A549 (cell line): Measurements from ENCODE around the gene RERE. TPM values are rescaled to one million over a fixed set of nuclear protein-coding genes. Genes with fewer than 3 reads are reported as not detected.

Source experiments
- ATAC-seq, 2 experiments: fragments of 200-7000 bp in 1 of 2; fragments of >200 bp in 1 of 2; cut with Nextera tagmentation in 1 of 2; cut with Tn5 transposase in 1 of 2; 3 replicates each; pipeline versions ENCODE4 v1.8.0 to v1.9.1; 2018 to 2020; ENCODE audit warnings: mild to moderate bottlenecking in 1 of 2, moderate library complexity in 1 of 2
- CTCF ChIA-PET: fragments of 300-600 bp; sonication (Branson Sonifier 250); formaldehyde crosslinking; extraction: SDS; loops from one replicate; lab custom pipeline; 2021; ENCODE audit warnings: antibody characterized with exemption, inconsistent platforms; lab: Yijun Ruan, JAX
- POLR2A ChIA-PET: fragments of 350-600 bp; formaldehyde crosslinking; extraction: SDS; loops from one replicate; lab custom pipeline; 2021; ENCODE audit warnings: antibody characterized with exemption, inconsistent platforms; lab: Yijun Ruan, JAX
- DNase-seq, 2 experiments: peaks; one replicate each; pipeline versions ENCODE4 v3.0.0 to v3.0.0-alpha.2; 2011 to 2016; ENCODE audit warnings: low read depth in 1 of 2, low spot score in 1 of 2
- FAIRE-seq: peaks from 2 replicates; lab custom pipeline; 2011; peaks lifted over from hg19 to GRCh38; lab: Jason Lieb, UNC
- H3K27ac ChIP-seq, 2 experiments: fragments of >200 bp; sonication (Bioruptor Twin); formaldehyde crosslinking; 3 replicates each; pipeline ENCODE4 v1.5.1; 2016 to 2017
- H3K4me1 ChIP-seq: fragments of >200 bp; sonication (Bioruptor Twin); formaldehyde crosslinking; 3 replicates; pipeline ENCODE4 v1.6.1; 2016
- H3K4me2 ChIP-seq: fragments of >200 bp; sonication (Bioruptor Twin); formaldehyde crosslinking; 3 replicates; pipeline ENCODE4 v1.6.1; 2016
- H3K4me3 ChIP-seq: fragments of >200 bp; sonication (Bioruptor Twin); formaldehyde crosslinking; 3 replicates; pipeline ENCODE4 v1.5.1; 2016
- H3K9me3 ChIP-seq: fragments of >200 bp; sonication (Bioruptor Twin); formaldehyde crosslinking; 3 replicates; pipeline ENCODE4 v1.6.1; 2016
- CEBPB ChIP-seq, 2 experiments: fragments of >200 bp in 1 of 2; sonication (Bioruptor Twin) in 1 of 2; formaldehyde crosslinking in 1 of 2; IDR thresholded peaks; 2 replicates each; pipeline ENCODE4 v1.6.1; 2012 to 2016
- EHF ChIP-seq: fragments of 250-450 bp; sonication (Bioruptor Pico); IDR thresholded peaks from 2 replicates; pipeline ENCODE4 v1.5.0; 2020; ENCODE audit warnings: mild to moderate bottlenecking
- MAZ ChIP-seq: fragments of 150-350 bp; IDR thresholded peaks from 2 replicates; pipeline ENCODE4 v1.6.1; 2014; ENCODE audit warnings: antibody characterized with exemption, low read depth, low read length, borderline replicate concordance
- MYC ChIP-seq: IDR thresholded peaks from 2 replicates; pipeline ENCODE4 v1.6.1; 2012; ENCODE audit warnings: mild to moderate bottlenecking, inconsistent platforms, low read length, improper control_type of control experiment, borderline replicate concordance
- NFE2L2 ChIP-seq: fragments of 150-350 bp; conservative IDR thresholded peaks from 2 replicates; pipeline ENCODE4 v1.6.1; 2014; ENCODE audit warnings: low read length
- POLR2A ChIP-seq: IDR thresholded peaks from 2 replicates; pipeline ENCODE4 v1.6.1; 2012; ENCODE audit warnings: mild to moderate bottlenecking, low read length
- RAD21 ChIP-seq, 2 experiments: fragments of >200 bp in 1 of 2; sonication (Bioruptor Twin) in 1 of 2; formaldehyde crosslinking in 1 of 2; IDR thresholded peaks in 1 of 2; conservative IDR thresholded peaks in 1 of 2; 2 replicates in 1 of 2; 3 replicates in 1 of 2; pipeline ENCODE4 v1.6.1; 2012 to 2018; ENCODE audit warnings: inconsistent platforms in 1 of 2
- SMC3 ChIP-seq: fragments of >200 bp; sonication (Bioruptor Twin); formaldehyde crosslinking; IDR thresholded peaks from 3 replicates; pipeline ENCODE4 v1.6.1; 2018; ENCODE audit warnings: inconsistent platforms
- WGBS: methylation state at CpG from one replicate; pipeline ENCODE4 v1.1.6; 2017; ENCODE audit errors: missing lambda C conversion rate; 5-methylcytosine and 5-hydroxymethylcytosine counted together
- polyA plus RNA-seq, 4 experiments: library from polyadenylated mRNA; depleted of rRNA in 3 of 4; stranded (reverse); fragments of >200 nt; fragmentation: RNase III in 1 of 4; extraction: RNeasy Plus Mini Kit Qiagen cat#74134 plus additional on column Dnase treatment in 1 of 4; gene quantifications; 2 replicates in 3 of 4; 3 replicates in 1 of 4; pipeline ENCODE4 v1.2.3, GENCODE V29; 2011 to 2017
- TF ChIP-seq, protein P1 (sequence below): fragments of 450-650 bp; IDR thresholded peaks from 2 replicates; pipeline ENCODE4 v1.6.1; 2014; ENCODE audit warnings: antibody characterized with exemption
- TF ChIP-seq, protein P2 (sequence below): fragments of 150-350 bp; IDR thresholded peaks from 2 replicates; pipeline ENCODE4 v1.6.1; 2014; ENCODE audit warnings: low read depth, mild to moderate bottlenecking, low read length
- TF ChIP-seq, protein P3 (sequence below): fragments of >200 bp; sonication (Bioruptor Twin); formaldehyde crosslinking; IDR thresholded peaks from 3 replicates; pipeline ENCODE4 v1.5.1; 2016
- TF ChIP-seq, protein P4 (sequence below): fragments of 250-450 bp; sonication (Bioruptor Pico); IDR thresholded peaks from 2 replicates; pipeline ENCODE4 v1.5.0; 2020; ENCODE audit warnings: low read depth, mild to moderate bottlenecking, moderate library complexity

Gene RERE
- polyA plus RNA-seq, 2 of the 4 experiments (the other 2 are of a cell fraction), result 12.6 to 28.6 TPM

DNA sequence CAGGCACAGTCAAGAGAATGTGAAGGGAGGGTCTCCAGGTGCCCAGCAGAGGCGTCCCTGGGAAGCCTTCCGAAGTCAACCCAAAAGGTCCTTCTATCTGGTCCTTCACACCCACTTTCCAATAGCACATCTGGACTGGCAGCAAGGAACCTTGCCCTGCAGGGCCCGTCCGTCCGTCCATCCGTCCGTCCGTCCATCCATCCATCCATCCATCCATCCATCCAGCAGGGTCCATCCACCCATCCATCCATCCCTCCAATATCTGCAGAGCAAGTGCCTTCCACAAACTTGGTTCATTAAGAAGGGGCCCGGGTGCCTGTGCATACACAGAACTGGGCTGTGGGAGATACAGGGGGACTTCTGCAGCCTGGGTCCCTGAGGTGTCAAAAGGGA lies 468.0 kb downstream of the RERE start:
- TF ChIP-seq, protein P1, sequence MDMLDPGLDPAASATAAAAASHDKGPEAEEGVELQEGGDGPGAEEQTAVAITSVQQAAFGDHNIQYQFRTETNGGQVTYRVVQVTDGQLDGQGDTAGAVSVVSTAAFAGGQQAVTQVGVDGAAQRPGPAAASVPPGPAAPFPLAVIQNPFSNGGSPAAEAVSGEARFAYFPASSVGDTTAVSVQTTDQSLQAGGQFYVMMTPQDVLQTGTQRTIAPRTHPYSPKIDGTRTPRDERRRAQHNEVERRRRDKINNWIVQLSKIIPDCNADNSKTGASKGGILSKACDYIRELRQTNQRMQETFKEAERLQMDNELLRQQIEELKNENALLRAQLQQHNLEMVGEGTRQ, result no peak
- TF ChIP-seq CEBPB (IDR thresholded peaks at IDR 0.05) (no peak), POLR2A (no peak), NFE2L2 (no peak), MAZ (no peak), MYC (no peak)
- TF ChIP-seq, protein P2, sequence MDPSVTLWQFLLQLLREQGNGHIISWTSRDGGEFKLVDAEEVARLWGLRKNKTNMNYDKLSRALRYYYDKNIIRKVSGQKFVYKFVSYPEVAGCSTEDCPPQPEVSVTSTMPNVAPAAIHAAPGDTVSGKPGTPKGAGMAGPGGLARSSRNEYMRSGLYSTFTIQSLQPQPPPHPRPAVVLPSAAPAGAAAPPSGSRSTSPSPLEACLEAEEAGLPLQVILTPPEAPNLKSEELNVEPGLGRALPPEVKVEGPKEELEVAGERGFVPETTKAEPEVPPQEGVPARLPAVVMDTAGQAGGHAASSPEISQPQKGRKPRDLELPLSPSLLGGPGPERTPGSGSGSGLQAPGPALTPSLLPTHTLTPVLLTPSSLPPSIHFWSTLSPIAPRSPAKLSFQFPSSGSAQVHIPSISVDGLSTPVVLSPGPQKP, result no peak
- TF ChIP-seq, protein P3, sequence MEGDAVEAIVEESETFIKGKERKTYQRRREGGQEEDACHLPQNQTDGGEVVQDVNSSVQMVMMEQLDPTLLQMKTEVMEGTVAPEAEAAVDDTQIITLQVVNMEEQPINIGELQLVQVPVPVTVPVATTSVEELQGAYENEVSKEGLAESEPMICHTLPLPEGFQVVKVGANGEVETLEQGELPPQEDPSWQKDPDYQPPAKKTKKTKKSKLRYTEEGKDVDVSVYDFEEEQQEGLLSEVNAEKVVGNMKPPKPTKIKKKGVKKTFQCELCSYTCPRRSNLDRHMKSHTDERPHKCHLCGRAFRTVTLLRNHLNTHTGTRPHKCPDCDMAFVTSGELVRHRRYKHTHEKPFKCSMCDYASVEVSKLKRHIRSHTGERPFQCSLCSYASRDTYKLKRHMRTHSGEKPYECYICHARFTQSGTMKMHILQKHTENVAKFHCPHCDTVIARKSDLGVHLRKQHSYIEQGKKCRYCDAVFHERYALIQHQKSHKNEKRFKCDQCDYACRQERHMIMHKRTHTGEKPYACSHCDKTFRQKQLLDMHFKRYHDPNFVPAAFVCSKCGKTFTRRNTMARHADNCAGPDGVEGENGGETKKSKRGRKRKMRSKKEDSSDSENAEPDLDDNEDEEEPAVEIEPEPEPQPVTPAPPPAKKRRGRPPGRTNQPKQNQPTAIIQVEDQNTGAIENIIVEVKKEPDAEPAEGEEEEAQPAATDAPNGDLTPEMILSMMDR, result no peak
- TF ChIP-seq, protein P4, sequence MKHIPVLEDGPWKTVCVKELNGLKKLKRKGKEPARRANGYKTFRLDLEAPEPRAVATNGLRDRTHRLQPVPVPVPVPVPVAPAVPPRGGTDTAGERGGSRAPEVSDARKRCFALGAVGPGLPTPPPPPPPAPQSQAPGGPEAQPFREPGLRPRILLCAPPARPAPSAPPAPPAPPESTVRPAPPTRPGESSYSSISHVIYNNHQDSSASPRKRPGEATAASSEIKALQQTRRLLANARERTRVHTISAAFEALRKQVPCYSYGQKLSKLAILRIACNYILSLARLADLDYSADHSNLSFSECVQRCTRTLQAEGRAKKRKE (CRISPR knock-in tag), result no peak
- H3K4me2 ChIP-seq, result no peak overlapping the region
- ChIA-PET CTCF (interaction anchor here (0.6 to 7.8 kb wide), 18 partner anchors 9 to 586 kb away, joined by 3 to 76 read pairs (median 5); no protein-coding TSS in a partner anchor), POLR2A (no interaction called here)
- H3K4me1 ChIP-seq, result peaks cover 12% of the 10 kb centered on the region; the same call in 2 of the 3 replicates
- H3K4me3 ChIP-seq, result no peak overlapping the region
- peak overlapping the region in 1 of 2 experiments; percentile 73; a peak in 1 of 6 replicates for H3K27ac ChIP-seq
- ATAC-seq (no peak), FAIRE-seq (no peak), DNase-seq (no peak)
- WGBS, result 89% methylated on average over 8 of the region's 9 CpGs
- H3K9me3 ChIP-seq, result no peaks in the 10 kb centered on the region

DNA sequence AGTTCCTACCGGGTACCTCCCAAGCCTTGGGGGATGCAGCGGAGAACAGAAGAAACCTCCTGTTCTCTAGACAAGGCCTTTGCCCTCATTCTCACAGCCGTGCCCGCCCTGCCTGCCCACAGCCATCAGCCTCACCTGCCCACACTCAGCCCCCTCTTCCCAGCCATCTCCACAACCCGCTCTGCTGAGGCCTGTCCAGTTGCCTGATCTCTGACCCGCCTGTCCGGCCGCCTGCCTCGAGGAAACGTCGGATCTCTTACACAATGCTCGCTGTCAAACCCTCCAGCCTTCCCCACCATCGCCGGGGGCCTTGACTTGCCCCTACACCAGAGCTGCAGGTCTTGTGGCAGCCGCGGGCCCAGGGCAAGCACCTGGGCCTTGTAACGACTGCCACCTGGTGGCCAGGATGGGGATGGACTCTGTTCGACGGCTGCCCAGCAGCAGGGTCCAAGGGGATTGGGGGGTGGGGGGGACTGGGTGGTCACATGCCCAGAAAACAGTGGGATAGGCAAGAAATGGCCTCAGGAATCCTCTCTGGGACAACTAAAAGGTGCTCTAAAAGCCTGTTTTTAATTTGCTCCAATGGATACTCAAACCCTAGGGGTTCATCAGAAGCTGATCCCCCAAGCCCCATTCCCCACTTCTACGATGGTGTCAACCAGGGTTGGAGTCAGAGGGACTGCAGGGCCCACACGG lies 468.5 kb downstream of the RERE start:
- no peak overlapping the region for H3K4me3 ChIP-seq
- peak overlapping the region; percentile 73 to 82; a peak in 5 of 6 replicates for H3K27ac ChIP-seq
- ChIA-PET POLR2A (no interaction called here), CTCF (interaction anchor here (0.6 to 7.8 kb wide), 18 partner anchors 10 to 378 kb away, joined by 3 to 76 read pairs (median 5); no protein-coding TSS in a partner anchor)
- peak overlapping the region; percentile 27; the same call in 1 of the 3 replicates for H3K4me2 ChIP-seq
- H3K9me3 ChIP-seq, result no peaks in the 10 kb centered on the region
- no peak for TF ChIP-seq EHF (CRISPR knock-in tag)
- TF ChIP-seq, protein P3, result peak; percentile 78
- TF ChIP-seq SMC3, result peak; percentile 92
- peak; percentile 87 to 90 for TF ChIP-seq RAD21 (conservative IDR thresholded peaks at IDR 0.05 in 1 of 2, IDR thresholded peaks at IDR 0.05 in 1 of 2)
- FAIRE-seq, result no peak
- H3K4me1 ChIP-seq, result peaks cover 17% of the 10 kb centered on the region
- DNase-seq, result peak; percentile 56 to 58
- 17% methylated on average over 20 of the region's 21 CpGs for WGBS
- peak; percentile 60 to 75; a peak in 5 of 6 replicates for ATAC-seq
